ENCODE measurements around the gene ZBED6. TPM values are rescaled to one million over a fixed set of nuclear protein-coding genes. Genes with fewer than 3 reads are reported as not detected.

Gene ZBED6
- total and polyA plus RNA-seq, 9 of the 15 experiments (the other 6 are each of a cell fraction or from before 2014, with no cell fraction given) = 0.21 to 16.6 (median 5.0) TPM

GRCh38 chr1:203758749-203759148 lies 36.7 kb upstream of the ZBED6 start (continued):
- peak; percentile 40; the same call in 1 of the 2 replicates for TF ChIP-seq GMEB1 (CRISPR knock-in tag; IDR thresholded peaks at IDR 0.05)
- peak; percentile 75 for TF ChIP-seq ZNF583 (CRISPR knock-in tag; IDR thresholded peaks at IDR 0.05)
- peak; percentile 67 for TF ChIP-seq CREM (IDR thresholded peaks at IDR 0.05; ENCODE audit: low read depth)

GRCh38 chr1:203760506-203760905 lies 34.9 kb upstream of the ZBED6 start:
- Histone ChIP-seq H2AFZ (ENCODE audit: low read depth, low read length) (no peak overlapping the region), H3K9me1 (ENCODE audit: control insufficient read depth, insufficient read depth, low read length) (no peaks in the 10 kb centered on the region), H3K27me3 (ENCODE audit: control insufficient read depth in 2 of 2, insufficient read depth in 2 of 2, low read length in 2 of 2) (no peaks in the 10 kb centered on the region; a peak in 1 of 5 replicates), H3K4me1 (replicated peaks in 1 of 2; ENCODE audit: control insufficient read depth in 2 of 2, insufficient read depth in 2 of 2, low read length in 2 of 2) (peaks cover 4 to 16% of the 10 kb centered on the region in 2 experiments; a peak in 4 of 5 replicates), H4K20me1 (replicated peaks; ENCODE audit: control insufficient read depth, insufficient read depth, low read length) (0 out of 2 replicates have a peak, but pooled peaks cover 4% of the 10 kb centered on the region), H3K4me2 (ENCODE audit: insufficient read depth, low read length) (no peak overlapping the region), H3K27ac (ENCODE audit: extremely low read depth, low read depth, low read length) (no peak overlapping the region), H3K9ac (ENCODE audit: insufficient read depth in 1 of 2, low read depth in 2 of 2, low read length in 2 of 2) (no peak overlapping the region), H3K9me3 (replicated peaks; ENCODE audit: control insufficient read depth, insufficient read depth, low read depth, low read length) (no peaks in the 10 kb centered on the region), H3K4me3 (no peak overlapping the region), H3K79me2 (ENCODE audit: control insufficient read depth, insufficient read depth, low read length) (no peaks in the 10 kb centered on the region), H3K36me3 (ENCODE audit: control insufficient read depth, insufficient read depth, low read length) (no peaks in the 10 kb centered on the region)
- in situ Hi-C loops (cut with MboI) (no loop called here), intact Hi-C loops (cut with micrococcal nuclease) (no loop called here)
- no TSS peak for BruUV-seq (replicated peaks)
- CTCF ChIA-PET (ENCODE audit: low intra/inter-chr PET ratio) = no interaction called here
- FAIRE-seq (no peak), ATAC-seq (no peak), DNase-seq (ENCODE audit: extremely low read depth in 1 of 4, low spot score in 3 of 4) (no peak)
- POLR2A ChIA-PET = interaction anchor here (0.6 to 0.9 kb wide), 4 partner anchors 10 to 793 kb away, joined by 3 read pairs; no protein-coding TSS in a partner anchor
- no peak for TF ChIP-seq SFPQ (IDR thresholded peaks at IDR 0.05; ENCODE audit: low read depth, low read length)
- no peak for TF ChIP-seq TRIM24 (IDR thresholded peaks at IDR 0.05)
- TF ChIP-seq EZH2 (IDR thresholded peaks at IDR 0.05; ENCODE audit: borderline replicate concordance, low read depth, low read length) = no peak
- no peak for TF ChIP-seq ZNF586 (CRISPR knock-in tag; conservative IDR thresholded peaks at IDR 0.05)
- no peak for TF ChIP-seq ELK3 (CRISPR knock-in tag; IDR thresholded peaks at IDR 0.05)
- no peak for TF ChIP-seq HDAC6 (IDR thresholded peaks at IDR 0.05; ENCODE audit: low read depth, low read length)
- no peak for TF ChIP-seq CAMTA2 (CRISPR knock-in tag; conservative IDR thresholded peaks at IDR 0.05)
- 35% methylated on average over 3 of the region's 3 CpGs for WGBS (ENCODE audit: insufficient coverage, low coverage, missing lambda C conversion rate)

Measured in K562 (cell line).